Measurements from ENCODE around the gene PTPRM. TPM values are rescaled to one million over a fixed set of nuclear protein-coding genes. Genes with fewer than 3 reads are reported as not detected.

PTPRM gene
- total RNA-seq, 1 experiment from 2014 or later = 1.6 TPM

DNA sequence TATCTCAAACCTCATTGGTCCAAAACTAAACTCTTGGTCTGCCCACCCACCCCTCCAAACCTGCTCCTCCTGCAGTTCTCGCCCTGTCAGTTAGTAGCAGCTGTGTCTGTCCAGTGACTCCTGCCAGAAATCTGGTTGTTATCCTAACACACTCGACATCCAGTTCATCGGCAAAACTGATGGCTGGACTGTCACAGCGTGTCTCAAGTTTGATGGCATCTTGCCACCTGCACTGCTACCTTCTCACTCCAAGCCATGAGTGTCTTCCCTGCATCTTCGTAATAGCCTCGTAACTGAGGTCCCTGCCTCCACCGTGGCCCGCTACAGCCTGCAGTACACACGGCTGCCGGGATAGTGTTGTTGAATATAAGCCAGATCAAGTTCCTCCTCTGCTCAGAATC is 572.0 kb downstream of the PTPRM start:
- TF ChIP-seq, protein P1, sequence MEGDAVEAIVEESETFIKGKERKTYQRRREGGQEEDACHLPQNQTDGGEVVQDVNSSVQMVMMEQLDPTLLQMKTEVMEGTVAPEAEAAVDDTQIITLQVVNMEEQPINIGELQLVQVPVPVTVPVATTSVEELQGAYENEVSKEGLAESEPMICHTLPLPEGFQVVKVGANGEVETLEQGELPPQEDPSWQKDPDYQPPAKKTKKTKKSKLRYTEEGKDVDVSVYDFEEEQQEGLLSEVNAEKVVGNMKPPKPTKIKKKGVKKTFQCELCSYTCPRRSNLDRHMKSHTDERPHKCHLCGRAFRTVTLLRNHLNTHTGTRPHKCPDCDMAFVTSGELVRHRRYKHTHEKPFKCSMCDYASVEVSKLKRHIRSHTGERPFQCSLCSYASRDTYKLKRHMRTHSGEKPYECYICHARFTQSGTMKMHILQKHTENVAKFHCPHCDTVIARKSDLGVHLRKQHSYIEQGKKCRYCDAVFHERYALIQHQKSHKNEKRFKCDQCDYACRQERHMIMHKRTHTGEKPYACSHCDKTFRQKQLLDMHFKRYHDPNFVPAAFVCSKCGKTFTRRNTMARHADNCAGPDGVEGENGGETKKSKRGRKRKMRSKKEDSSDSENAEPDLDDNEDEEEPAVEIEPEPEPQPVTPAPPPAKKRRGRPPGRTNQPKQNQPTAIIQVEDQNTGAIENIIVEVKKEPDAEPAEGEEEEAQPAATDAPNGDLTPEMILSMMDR (IDR thresholded peaks at IDR 0.05) = no peak
- TF ChIP-seq TCF7L2 (IDR thresholded peaks at IDR 0.05; ENCODE audit: low read depth, low read length) (no peak), POLR2AphosphoS5 (IDR thresholded peaks at IDR 0.05; ENCODE audit: low read depth, low read length) (no peak), SIN3A (IDR thresholded peaks at IDR 0.05; ENCODE audit: borderline replicate concordance, insufficient read depth, low read depth, low read length) (no peak)
- TF ChIP-seq, protein P2, sequence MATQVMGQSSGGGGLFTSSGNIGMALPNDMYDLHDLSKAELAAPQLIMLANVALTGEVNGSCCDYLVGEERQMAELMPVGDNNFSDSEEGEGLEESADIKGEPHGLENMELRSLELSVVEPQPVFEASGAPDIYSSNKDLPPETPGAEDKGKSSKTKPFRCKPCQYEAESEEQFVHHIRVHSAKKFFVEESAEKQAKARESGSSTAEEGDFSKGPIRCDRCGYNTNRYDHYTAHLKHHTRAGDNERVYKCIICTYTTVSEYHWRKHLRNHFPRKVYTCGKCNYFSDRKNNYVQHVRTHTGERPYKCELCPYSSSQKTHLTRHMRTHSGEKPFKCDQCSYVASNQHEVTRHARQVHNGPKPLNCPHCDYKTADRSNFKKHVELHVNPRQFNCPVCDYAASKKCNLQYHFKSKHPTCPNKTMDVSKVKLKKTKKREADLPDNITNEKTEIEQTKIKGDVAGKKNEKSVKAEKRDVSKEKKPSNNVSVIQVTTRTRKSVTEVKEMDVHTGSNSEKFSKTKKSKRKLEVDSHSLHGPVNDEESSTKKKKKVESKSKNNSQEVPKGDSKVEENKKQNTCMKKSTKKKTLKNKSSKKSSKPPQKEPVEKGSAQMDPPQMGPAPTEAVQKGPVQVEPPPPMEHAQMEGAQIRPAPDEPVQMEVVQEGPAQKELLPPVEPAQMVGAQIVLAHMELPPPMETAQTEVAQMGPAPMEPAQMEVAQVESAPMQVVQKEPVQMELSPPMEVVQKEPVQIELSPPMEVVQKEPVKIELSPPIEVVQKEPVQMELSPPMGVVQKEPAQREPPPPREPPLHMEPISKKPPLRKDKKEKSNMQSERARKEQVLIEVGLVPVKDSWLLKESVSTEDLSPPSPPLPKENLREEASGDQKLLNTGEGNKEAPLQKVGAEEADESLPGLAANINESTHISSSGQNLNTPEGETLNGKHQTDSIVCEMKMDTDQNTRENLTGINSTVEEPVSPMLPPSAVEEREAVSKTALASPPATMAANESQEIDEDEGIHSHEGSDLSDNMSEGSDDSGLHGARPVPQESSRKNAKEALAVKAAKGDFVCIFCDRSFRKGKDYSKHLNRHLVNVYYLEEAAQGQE (IDR thresholded peaks at IDR 0.05; ENCODE audit: insufficient read depth in 1 of 2, low read depth in 2 of 2, low read length in 1 of 2) = no peak
- DNase-seq (ENCODE audit: low read depth, low spot score) = no peak
- in situ Hi-C loops (cut with HindIII; ENCODE audit: low pct_unique_long_range_greater_than_20kb, low sequenced_read_pairs) = no loop called here
- H3K36me3 ChIP-seq (ENCODE audit: control insufficient read depth, insufficient read depth, low read length) = no peaks in the 10 kb centered on the region
- POLR2A ChIA-PET = no interaction called here
- no peak for ATAC-seq
- intact Hi-C loops (cut with micrococcal nuclease; ENCODE audit: unreplicated experiment) = no loop called here
- H3K4me3 ChIP-seq (ENCODE audit: low read depth in 2 of 2, low read length in 2 of 2) = no peak overlapping the region
- H3K9me3 ChIP-seq (ENCODE audit: control insufficient read depth, insufficient read depth, low read depth, low read length) = no peaks in the 10 kb centered on the region
- H3K27me3 ChIP-seq (ENCODE audit: control insufficient read depth, insufficient read depth, low read length) = no peaks in the 10 kb centered on the region
- CTCF ChIA-PET = no interaction called here
- no peaks in the 10 kb centered on the region for H3K4me1 ChIP-seq (ENCODE audit: control insufficient read depth, insufficient read depth, low read length)
- BruUV-seq (replicated peaks) = no TSS peak
- no peak overlapping the region for H3K27ac ChIP-seq (ENCODE audit: low read length)

DNA sequence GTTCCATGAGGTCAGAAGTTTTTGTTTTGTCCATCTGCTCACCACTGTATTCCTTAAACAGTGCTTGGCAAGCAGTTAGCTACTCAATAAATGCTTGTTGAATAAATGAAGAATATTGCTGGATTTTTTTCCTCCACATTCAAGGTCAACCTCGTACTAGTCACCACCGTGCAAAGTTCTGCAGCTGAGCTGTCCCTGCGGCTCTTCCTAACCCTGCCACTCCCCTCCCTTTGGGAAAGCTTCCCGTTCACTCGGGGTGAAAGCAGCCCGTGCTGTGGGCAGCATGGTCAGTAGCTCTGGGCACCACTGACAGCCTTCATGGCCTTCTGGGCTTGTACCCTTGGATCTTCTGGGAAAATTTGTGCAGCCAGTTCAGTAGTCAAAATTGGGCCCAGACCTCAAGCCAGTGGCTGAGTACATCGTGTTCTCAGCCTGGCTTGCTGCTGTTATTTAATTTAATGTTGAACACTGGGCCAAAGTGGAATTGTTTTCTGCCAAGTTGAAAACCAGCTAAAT is 572.8 kb downstream of the PTPRM start:
- intact Hi-C loops (cut with micrococcal nuclease; ENCODE audit: unreplicated experiment) (no loop called here), in situ Hi-C loops (cut with HindIII; ENCODE audit: low pct_unique_long_range_greater_than_20kb, low sequenced_read_pairs) (no loop called here)
- BruUV-seq (replicated peaks) = no TSS peak
- Histone ChIP-seq H3K27me3 (ENCODE audit: control insufficient read depth, insufficient read depth, low read length) (no peaks in the 10 kb centered on the region), H3K27ac (ENCODE audit: low read length) (no peak overlapping the region), H3K9me3 (ENCODE audit: control insufficient read depth, insufficient read depth, low read depth, low read length) (no peaks in the 10 kb centered on the region), H3K4me1 (ENCODE audit: control insufficient read depth, insufficient read depth, low read length) (no peaks in the 10 kb centered on the region), H3K4me3 (ENCODE audit: low read depth in 2 of 2, low read length in 2 of 2) (no peak overlapping the region), H3K36me3 (ENCODE audit: control insufficient read depth, insufficient read depth, low read length) (no peaks in the 10 kb centered on the region)
- ATAC-seq (no peak), DNase-seq (ENCODE audit: low read depth, low spot score) (no peak)
- TF ChIP-seq SIN3A (IDR thresholded peaks at IDR 0.05; ENCODE audit: borderline replicate concordance, insufficient read depth, low read depth, low read length) = no peak
- TF ChIP-seq, protein P2 (IDR thresholded peaks at IDR 0.05; ENCODE audit: insufficient read depth in 1 of 2, low read depth in 2 of 2, low read length in 1 of 2) = no peak
- no peak for TF ChIP-seq TCF7L2 (IDR thresholded peaks at IDR 0.05; ENCODE audit: low read depth, low read length)
- no peak for TF ChIP-seq POLR2AphosphoS5 (IDR thresholded peaks at IDR 0.05; ENCODE audit: low read depth, low read length)
- TF ChIP-seq, protein P1 (IDR thresholded peaks at IDR 0.05) = no peak
- ChIA-PET POLR2A (no interaction called here), CTCF (no interaction called here)

Measured in Panc1 (cell line).